ENCODE measurements around the gene FAM174C.

Gene FAM174C

GRCh38 chr19:1273263-1274041 is 1.9 kb upstream of the FAM174C start:
- no peak for DNase-seq (ENCODE audit: low read depth)

DNA sequence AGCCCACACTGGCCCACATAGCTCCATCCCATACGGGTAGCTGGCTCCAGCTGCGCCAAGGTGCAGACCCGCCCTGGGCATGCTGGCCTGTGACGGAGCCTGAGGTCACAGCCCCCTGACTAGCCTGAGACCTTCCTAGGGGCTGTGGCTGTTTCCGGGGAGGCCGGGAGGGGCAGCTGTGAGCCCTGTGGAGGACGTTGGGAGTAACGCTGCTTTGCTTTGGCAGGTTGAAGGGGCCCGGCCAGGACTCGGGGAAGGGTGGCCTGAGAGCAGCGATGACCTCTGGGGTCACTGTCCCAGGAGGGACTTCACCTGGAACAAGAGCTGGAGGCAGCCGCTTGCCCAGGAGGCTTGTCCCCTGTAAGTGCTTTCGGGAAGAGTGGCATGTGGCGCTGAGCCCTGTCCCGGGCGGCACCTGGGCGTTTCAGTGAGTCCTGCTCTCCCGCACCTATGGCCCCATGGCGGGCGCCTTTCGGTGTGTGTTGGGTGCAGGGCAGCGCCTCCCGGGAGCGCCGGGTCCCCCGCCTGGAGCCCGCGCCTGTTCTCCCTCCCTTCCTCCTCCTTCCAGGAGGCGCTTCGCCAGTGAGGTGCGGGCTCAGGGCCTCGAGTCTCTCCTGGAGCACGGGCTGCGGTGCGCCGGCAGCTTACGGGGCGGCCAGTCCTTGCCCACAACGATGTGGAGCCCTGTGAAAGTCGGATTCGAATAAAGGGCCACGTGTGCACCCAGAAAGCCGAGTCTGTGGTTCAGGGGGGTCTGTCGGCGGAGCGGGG is 1.1 kb upstream of the FAM174C start:
- DNase-seq (ENCODE audit: low read depth): no peak

GRCh38 chr19:1274852-1275259 is 474 bp upstream of the FAM174C start:
- no peak for DNase-seq (ENCODE audit: low read depth)

DNA sequence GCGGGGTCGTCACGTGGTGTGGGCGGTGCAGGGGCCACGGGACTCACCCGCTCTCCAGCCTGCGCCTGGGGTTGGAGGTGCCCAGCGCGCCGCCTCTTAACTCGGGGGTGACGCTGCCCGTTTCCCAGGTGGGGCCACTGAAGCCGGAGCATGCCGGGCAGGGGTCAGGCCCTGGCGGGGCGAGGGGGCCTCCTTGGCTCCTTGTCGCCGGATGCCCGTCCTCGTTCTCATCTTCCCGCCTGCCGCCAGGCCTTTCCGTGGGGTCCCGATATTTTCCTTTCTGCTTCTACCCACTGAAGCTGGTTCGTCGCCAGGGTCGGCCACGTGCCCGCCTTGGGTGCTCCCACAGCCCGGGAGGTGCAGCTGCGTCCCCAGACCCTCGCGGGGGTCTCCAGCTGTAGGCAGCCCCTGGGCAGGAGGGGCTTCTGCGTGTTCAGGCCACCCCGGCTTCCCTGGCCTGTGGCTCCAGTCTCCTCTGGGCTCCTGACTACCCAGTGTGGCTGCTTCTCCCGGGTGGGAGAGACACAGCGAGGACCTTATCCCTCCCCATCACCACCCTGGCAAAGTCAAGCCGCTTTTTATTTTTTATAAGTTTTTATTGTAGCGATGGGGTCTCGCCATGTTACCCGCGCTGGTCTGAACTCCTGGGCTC is 772 bp downstream of the FAM174C start:
- DNase-seq (ENCODE audit: low read depth): no peak

DNA sequence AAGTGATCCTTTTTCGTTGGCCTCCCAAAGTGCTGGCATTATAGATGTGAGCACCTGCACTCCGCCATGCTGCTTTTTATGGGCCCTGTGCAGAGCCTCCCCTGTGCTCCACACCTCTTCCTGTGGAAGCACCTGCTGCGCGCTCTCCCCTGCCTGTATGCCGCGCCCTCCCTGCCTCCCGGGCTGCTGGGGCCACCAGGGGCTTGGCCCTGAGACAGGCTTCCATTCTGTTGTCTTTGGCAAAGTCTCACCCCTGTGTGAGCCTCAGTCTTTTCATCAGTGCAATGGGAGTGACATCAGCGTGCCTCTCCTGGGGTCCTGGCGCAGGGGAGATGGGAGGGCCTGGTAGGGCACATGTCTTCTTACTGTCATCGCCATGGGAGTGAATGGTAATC is 1.3 kb downstream of the FAM174C start:
- no peak for DNase-seq (ENCODE audit: low read depth)

- no peak for DNase-seq (ENCODE audit: low read depth)
Observed at GRCh38 chr19:1277061-1277460, 1.7 kb downstream of the FAM174C start.

GRCh38 chr19:1278074-1278473 is 2.7 kb downstream of the FAM174C start:
- no peak for DNase-seq (ENCODE audit: low read depth)

GRCh38 chr19:1278713-1279660 is 3.7 kb downstream of the FAM174C start:
- DNase-seq (ENCODE audit: low read depth): no peak

- DNase-seq (ENCODE audit: low read depth): peak; percentile 66
Observed at GRCh38 chr19:1279782-1280341, 4.5 kb downstream of the FAM174C start.

- DNase-seq (ENCODE audit: low read depth): no peak
Observed at GRCh38 chr19:1280636-1281568, 5.6 kb downstream of the FAM174C start.

- DNase-seq (ENCODE audit: low read depth): no peak
Observed at GRCh38 chr19:1281569-1282287, 6.4 kb downstream of the FAM174C start.

DNA sequence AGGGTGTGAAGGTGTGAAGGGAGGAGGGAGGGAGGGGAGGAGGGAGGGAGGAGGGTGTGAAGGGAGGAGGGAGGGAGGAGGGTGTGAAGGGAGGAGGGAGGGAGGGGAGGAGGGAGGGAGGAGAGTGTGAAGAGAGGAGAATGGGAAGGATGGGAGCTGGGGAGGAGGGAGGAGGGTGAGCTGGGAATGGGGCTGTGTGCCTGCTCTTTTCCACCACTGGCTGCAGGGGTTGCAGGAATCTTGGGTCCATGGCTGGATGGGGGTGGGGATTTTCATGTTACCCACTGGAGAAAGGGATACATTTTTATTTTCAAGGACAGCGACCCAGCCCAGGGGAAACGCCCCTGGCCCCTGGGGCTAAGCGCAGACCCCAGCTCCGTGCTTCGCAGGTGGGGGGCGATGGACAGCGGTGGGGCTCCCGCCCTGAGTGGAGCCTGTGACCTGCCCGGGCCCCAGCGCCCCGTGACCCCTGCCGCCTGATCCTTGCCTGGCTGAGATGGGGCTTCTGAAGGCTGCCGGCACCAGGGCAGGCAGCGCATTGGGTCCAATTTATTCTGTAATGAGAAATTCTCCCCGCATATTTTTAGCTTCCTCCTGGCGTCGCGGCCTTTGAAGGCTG is 7.4 kb downstream of the FAM174C start:
- DNase-seq (ENCODE audit: low read depth): no peak

- no peak for DNase-seq (ENCODE audit: low read depth)
Observed at GRCh38 chr19:1283207-1283916, 8.0 kb downstream of the FAM174C start.

- DNase-seq (ENCODE audit: low read depth): no peak
Observed at GRCh38 chr19:1283917-1284292, 8.6 kb downstream of the FAM174C start.

DNA sequence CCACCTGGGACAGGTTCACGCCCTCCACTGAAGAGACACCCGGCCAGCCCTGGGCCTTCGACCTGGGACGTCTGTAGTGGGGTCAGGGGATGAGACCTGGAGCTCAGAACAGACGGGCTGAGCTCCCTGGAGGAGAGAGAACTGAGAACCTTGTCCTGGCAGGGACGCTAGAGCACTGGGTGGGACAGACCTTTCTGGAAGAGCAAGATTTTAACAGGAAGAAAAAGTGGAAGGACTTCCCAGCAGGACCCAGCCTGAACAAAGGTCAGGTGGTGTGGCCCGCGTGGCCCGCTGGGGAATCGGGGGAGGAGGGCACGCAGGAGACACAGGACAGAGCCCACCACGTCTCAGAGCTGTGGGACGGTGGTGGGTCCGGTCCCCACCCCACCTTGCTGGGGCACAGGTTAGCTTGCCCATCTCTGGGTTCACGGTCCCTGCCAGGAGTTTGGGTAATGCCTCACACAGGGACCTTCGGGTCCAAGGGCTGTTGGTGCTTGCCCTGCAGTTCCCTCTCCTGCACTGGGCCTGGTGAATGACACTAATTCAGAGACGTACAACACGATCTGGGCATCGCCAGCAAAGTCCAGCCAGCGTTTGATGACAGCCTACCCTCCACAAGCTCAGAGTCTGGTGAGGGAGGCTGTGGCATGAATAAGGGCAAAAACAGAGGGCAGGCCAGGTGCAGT is 9.1 kb downstream of the FAM174C start:
- DNase-seq (ENCODE audit: low read depth): no peak

GRCh38 chr19:1284979-1285736 is 9.8 kb downstream of the FAM174C start:
- DNase-seq (ENCODE audit: low read depth): no peak

GRCh38 chr19:1285737-1286360 is 10.5 kb downstream of the FAM174C start, which contains the start of gene EFNA2:
Gene EFNA2, plus strand, starts transcription at chr19:1285873. Its CDS starts 296 bp downstream, at chr19:1286169.
- no peak for DNase-seq (ENCODE audit: low read depth)
